A549 (cell line): ENCODE data around the gene ST3GAL5.

Source experiments
- ATOH8 ChIP-seq: fragments of 250-450 bp; sonication (Bioruptor Pico); IDR thresholded peaks from 2 replicates; pipeline ENCODE4 v1.5.0; 2020; ENCODE audit warnings: low read depth, mild to moderate bottlenecking, moderate library complexity
- CEBPB ChIP-seq, 2 experiments: fragments of >200 bp in 1 of 2; sonication (Bioruptor Twin) in 1 of 2; formaldehyde crosslinking in 1 of 2; IDR thresholded peaks; 2 replicates each; pipeline ENCODE4 v1.6.1; 2012 to 2016
- CHD4 ChIP-seq: fragments of 200-600 bp; sonication (generic); IDR thresholded peaks from 2 replicates; pipeline ENCODE4 v1.6.1; 2016; ENCODE audit warnings: antibody characterized with exemption, mild to moderate bottlenecking, borderline replicate concordance
- CTCF ChIP-seq: fragments of >200 bp; sonication (Bioruptor Twin); formaldehyde crosslinking; IDR thresholded peaks from 3 replicates; pipeline ENCODE4 v1.5.1; 2016
- JUNB ChIP-seq: fragments of >200 bp; sonication (Bioruptor Twin); formaldehyde crosslinking; IDR thresholded peaks from 2 replicates; pipeline ENCODE4 v1.6.1; 2016
- MAFK ChIP-seq: fragments of 450-650 bp; IDR thresholded peaks from 2 replicates; pipeline ENCODE4 v1.6.1; 2014; ENCODE audit not compliant: partially characterized antibody
- MAZ ChIP-seq: fragments of 150-350 bp; IDR thresholded peaks from 2 replicates; pipeline ENCODE4 v1.6.1; 2014; ENCODE audit warnings: antibody characterized with exemption, low read depth, low read length, borderline replicate concordance
- POLR2A ChIP-seq: IDR thresholded peaks from 2 replicates; pipeline ENCODE4 v1.6.1; 2012; ENCODE audit warnings: mild to moderate bottlenecking, low read length
- REST ChIP-seq: fragments of 200-600 bp; sonication (generic); IDR thresholded peaks from 2 replicates; pipeline ENCODE4 v1.6.1; 2016; ENCODE audit warnings: antibody characterized with exemption, mild to moderate bottlenecking, moderate library complexity
- SMC3 ChIP-seq: fragments of >200 bp; sonication (Bioruptor Twin); formaldehyde crosslinking; IDR thresholded peaks from 3 replicates; pipeline ENCODE4 v1.6.1; 2018; ENCODE audit warnings: inconsistent platforms
- SREBF2 ChIP-seq: fragments of 450-650 bp; IDR thresholded peaks from 2 replicates; pipeline ENCODE4 v1.6.1; 2014; ENCODE audit warnings: mild to moderate bottlenecking, moderate library complexity
- TF ChIP-seq, protein P1 (sequence below): IDR thresholded peaks from 2 replicates; pipeline ENCODE4 v1.6.1; 2012; ENCODE audit warnings: low read depth, borderline replicate concordance
- TF ChIP-seq, protein P2 (sequence below): IDR thresholded peaks from 2 replicates; pipeline ENCODE4 v1.6.1; 2012

GRCh38 chr2:85851253-85852151 is 37.3 kb downstream of the ST3GAL5 start:
- TF ChIP-seq CTCF (no peak), SMC3 (no peak), MAZ (no peak), JUNB (no peak), SREBF2 (no peak), REST (no peak), CEBPB (IDR thresholded peaks at IDR 0.05) (no peak), POLR2A (no peak), ATOH8 (CRISPR knock-in tag) (no peak), CHD4 (no peak), MAFK (no peak)
- TF ChIP-seq, protein P1, sequence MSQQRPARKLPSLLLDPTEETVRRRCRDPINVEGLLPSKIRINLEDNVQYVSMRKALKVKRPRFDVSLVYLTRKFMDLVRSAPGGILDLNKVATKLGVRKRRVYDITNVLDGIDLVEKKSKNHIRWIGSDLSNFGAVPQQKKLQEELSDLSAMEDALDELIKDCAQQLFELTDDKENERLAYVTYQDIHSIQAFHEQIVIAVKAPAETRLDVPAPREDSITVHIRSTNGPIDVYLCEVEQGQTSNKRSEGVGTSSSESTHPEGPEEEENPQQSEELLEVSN, result no peak
- TF ChIP-seq, protein P2, sequence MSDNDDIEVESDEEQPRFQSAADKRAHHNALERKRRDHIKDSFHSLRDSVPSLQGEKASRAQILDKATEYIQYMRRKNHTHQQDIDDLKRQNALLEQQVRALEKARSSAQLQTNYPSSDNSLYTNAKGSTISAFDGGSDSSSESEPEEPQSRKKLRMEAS, result no peak
